ENCODE data around the gene BMF. TPM values are rescaled to one million over a fixed set of nuclear protein-coding genes. Genes with fewer than 3 reads are reported as not detected.
A peak's percentile ranks its signal among the peaks of the same experiment; 100 is the strongest.

The BMF gene
- total and polyA plus RNA-seq, 7 donors, result 4.8 to 18.1 (median 15.3) TPM

DNA sequence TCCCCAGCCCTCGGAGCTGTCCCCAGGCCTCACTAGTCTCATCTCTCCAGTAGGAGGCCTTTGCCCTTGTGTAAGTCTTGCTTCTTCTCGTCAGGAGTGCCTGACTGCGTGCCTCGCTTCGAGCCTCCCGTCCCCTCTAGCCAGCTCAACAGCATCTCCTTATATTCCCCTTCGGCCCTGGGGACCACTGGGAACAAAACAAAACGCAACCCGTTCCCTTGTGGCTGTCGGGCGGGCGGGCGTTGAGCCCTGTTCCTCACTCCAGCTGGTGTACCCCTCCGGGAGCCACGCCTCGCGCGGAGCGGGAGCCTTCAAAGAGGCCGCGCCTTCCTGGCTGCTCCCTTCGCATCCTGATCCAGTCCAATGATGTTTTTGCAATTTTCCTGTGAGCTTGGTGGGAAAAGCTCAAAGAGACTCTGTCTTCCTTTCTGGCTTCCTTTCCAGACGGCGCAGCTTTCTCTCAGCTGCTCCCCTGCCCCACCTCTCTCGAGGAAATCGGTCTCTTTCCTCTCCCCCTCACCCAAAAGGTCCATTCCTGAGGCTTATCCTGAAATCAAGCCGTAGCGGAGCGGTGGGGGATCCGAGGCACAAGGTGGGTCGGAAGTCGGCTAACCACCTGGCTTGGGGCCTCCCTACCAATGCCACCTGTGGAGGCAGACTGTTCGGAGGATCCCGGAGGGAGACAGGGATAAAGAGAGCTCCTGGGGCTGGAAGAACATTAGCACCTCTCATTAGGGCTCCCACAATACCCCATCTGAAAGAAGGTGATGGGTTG is 36.3 kb downstream of the BMF start:
- Histone ChIP-seq H3K36me3 (no peaks in the 10 kb centered on the region), H3K4me3 (no peak overlapping the region), H3K27ac (no peak overlapping the region), H3K27me3 (no peaks in the 10 kb centered on the region), H3K9me3 (no peaks in the 10 kb centered on the region), H3K4me1 (peaks cover 0 to 27% (median 22%) of the 10 kb centered on the region in 4 donors)
- DNase-seq, result no peak
- no peak for TF ChIP-seq EP300 (IDR thresholded peaks at IDR 0.05)
- TF ChIP-seq, protein P1, sequence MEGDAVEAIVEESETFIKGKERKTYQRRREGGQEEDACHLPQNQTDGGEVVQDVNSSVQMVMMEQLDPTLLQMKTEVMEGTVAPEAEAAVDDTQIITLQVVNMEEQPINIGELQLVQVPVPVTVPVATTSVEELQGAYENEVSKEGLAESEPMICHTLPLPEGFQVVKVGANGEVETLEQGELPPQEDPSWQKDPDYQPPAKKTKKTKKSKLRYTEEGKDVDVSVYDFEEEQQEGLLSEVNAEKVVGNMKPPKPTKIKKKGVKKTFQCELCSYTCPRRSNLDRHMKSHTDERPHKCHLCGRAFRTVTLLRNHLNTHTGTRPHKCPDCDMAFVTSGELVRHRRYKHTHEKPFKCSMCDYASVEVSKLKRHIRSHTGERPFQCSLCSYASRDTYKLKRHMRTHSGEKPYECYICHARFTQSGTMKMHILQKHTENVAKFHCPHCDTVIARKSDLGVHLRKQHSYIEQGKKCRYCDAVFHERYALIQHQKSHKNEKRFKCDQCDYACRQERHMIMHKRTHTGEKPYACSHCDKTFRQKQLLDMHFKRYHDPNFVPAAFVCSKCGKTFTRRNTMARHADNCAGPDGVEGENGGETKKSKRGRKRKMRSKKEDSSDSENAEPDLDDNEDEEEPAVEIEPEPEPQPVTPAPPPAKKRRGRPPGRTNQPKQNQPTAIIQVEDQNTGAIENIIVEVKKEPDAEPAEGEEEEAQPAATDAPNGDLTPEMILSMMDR (IDR thresholded peaks at IDR 0.05), result peak in 1 of 4 experiments; percentile 4
- 24 to 71% methylated on average over 34 of the region's 34 CpGs for WGBS, 2 donors
- intact Hi-C loops (cut with DNase I), result no loop called here

DNA sequence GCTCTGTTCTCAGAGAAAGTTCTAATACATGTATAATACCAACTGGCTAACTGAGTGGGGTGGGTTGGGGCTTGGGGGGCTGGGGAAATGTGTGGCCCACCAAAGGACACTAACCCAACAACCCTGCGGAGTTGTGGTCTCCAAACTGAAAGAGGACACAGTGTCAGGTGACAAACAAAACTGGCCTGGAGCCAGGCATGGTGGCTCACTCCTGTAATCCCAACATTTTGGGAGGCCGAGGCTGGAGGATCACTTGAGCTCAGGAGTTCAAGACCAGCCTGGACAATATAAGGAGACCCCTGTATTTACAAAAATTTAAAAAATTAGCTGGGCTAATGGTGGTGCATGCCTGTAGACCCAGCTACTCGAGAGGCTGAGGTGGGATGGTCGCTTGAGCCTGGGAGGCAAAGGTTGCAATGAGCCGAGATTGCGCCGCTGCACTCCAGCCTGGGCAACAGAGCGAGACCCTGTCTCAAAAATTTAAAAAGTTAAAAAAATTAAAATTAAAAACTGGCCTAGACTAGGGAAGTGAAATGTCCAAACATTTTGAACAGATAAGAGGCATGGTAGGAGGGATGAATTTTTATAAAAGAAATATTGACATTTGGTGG is 38.0 kb downstream of the BMF start:
- Histone ChIP-seq H3K4me3 (no peak overlapping the region), H3K9me3 (no peaks in the 10 kb centered on the region), H3K27me3 (no peaks in the 10 kb centered on the region), H3K4me1 (peaks cover 0 to 27% (median 22%) of the 10 kb centered on the region in 4 donors), H3K27ac (peak overlapping the region in 1 of 4 donors; percentile 77), H3K36me3 (no peaks in the 10 kb centered on the region)
- intact Hi-C loops (cut with DNase I), result no loop called here
- TF ChIP-seq POLR2A (IDR thresholded peaks at IDR 0.05) (no peak), POLR2AphosphoS5 (IDR thresholded peaks at IDR 0.05) (no peak), EP300 (IDR thresholded peaks at IDR 0.05) (no peak)
- TF ChIP-seq, protein P1 (IDR thresholded peaks at IDR 0.05), result no peak
- 95% methylated on average over 8 of the region's 8 CpGs for WGBS, 2 donors
- no peak for DNase-seq

DNA sequence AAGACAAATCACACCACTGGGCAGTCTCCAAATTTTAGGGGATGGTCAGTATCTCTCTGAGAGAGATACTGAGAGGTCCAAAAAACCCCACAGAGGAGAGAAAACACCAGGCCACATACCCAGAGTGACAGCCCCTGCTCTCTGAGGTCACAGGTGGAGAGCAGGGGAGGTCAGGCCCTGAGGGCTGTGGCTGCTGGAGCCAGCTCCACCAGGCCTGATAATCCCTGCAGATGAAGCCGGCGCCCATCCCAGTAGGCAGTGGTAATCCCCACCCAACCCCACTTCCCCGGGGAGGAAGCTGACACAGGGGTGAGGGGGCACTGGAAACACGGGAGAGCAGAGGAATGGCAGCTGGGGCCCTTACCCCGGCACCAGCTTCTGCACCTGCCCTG is 38.5 kb downstream of the BMF start:
- no peak for DNase-seq
- peaks cover 0 to 27% (median 22%) of the 10 kb centered on the region in 4 donors for H3K4me1 ChIP-seq
- H3K36me3 ChIP-seq, result no peaks in the 10 kb centered on the region
- H3K27me3 ChIP-seq, result no peaks in the 10 kb centered on the region
- H3K4me3 ChIP-seq, result no peak overlapping the region
- peak overlapping the region in 3 of 4 donors; percentile 61 to 77 (median 76) for H3K27ac ChIP-seq
- no peaks in the 10 kb centered on the region for H3K9me3 ChIP-seq
- intact Hi-C loops (cut with DNase I), result no loop called here
- WGBS, 2 donors, result 56 to 60% methylated on average over 5 of the region's 5 CpGs
- TF ChIP-seq EP300 (IDR thresholded peaks at IDR 0.05) (no peak), POLR2A (IDR thresholded peaks at IDR 0.05) (no peak), POLR2AphosphoS5 (IDR thresholded peaks at IDR 0.05) (no peak)
- TF ChIP-seq, protein P1 (IDR thresholded peaks at IDR 0.05), result no peak

DNA sequence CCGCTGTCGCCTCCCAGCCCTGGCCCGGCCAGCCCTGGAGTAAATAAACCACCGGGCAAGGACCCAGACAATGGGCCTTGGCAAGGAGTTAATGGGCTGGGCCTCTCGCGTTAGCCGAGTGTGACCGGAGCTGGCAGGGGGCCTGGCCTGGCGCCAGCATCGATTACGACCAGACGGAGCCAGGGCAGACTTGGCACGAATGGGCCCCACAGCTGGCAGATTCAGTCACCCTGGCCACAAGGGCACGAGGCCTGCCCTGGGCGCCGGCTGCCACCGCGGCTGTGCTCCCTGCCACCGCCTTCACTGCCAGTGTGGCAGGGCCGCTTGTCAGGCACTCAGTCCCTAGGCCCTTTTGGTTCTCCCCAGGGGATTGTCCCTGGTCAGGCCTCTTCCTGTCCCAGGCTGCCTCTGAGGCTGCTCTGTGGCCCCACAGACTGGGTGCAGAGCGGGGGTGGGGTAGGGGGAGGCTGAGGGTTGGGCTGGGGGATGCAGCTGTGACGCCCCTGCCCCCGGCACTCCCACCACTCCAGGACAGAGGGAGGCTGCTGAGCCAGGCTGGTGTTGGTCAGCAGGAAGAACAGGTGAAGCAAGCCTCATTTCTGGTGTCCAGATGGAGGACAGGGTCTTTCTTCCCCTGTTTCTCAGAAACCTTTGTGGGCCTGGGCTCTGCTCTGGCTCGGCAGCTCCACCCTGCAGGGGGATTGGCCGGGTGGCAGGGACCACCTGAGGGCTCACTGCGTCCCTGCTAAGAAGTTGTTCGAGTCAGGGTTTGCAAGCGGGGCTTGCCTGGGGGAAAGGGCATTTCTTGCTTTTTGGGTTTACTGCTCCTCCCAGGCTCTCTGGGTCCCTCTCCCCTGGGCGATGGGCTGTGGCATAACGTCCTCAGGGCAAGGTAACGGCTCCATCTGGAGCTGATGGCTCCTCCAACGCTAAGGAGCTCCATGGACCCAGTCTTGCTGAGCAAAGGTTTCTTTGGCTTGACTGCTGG is 39.2 kb downstream of the BMF start:
- H3K4me1 ChIP-seq, result peaks cover 0 to 27% (median 22%) of the 10 kb centered on the region in 4 donors
- WGBS, 2 donors, result 26 to 48% methylated on average over 32 of the region's 32 CpGs
- no peaks in the 10 kb centered on the region for H3K27me3 ChIP-seq
- no peaks in the 10 kb centered on the region for H3K9me3 ChIP-seq
- intact Hi-C loops (cut with DNase I), result loop anchor here (5.0 kb wide), 1 partner anchor 38 kb away; the partner anchor contains the start of gene BMF
- TF ChIP-seq POLR2AphosphoS5 (IDR thresholded peaks at IDR 0.05) (peak in 3 of 4 donors; percentile 56 to 80 (median 65)), POLR2A (IDR thresholded peaks at IDR 0.05) (no peak)
- no peaks in the 10 kb centered on the region for H3K36me3 ChIP-seq
- H3K27ac ChIP-seq, result peak overlapping the region; percentile 61 to 77 (median 74)
- peak; percentile 94 for DNase-seq
- H3K4me3 ChIP-seq, result peak overlapping the region in 1 of 4 donors; percentile 6

All from sigmoid colon (tissue), 7 donors.